ENCODE data around the gene KLHL2. TPM values are rescaled to one million over a fixed set of nuclear protein-coding genes. Genes with fewer than 3 reads are reported as not detected.

KLHL2 gene
- total and polyA plus RNA-seq, 2 donors (not counting 3 experiments of a cell fraction or from before 2014, with no cell fraction given): 9.9 to 22.1 TPM

DNA sequence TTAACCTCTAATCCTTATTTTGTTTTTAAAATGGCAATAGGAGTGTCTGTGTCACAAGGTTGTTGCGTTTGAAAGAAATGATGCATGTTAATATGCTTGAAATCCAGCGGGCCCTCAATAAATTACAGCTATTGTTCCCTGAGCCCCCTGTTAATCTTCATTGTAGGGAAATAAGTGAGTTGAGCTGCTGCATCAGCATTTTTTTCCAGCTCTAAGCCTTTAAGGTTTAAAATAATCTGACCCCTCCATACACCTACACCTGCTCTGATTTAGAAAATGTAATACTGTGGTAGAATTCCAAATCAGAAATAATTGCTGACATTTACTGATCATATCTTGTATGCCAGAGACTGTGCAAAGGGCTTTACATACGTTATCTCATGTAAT lies 117.5 kb downstream of the KLHL2 start:
- BruUV-seq (replicated peaks): no TSS peak
- ChIA-PET POLR2A (no interaction called here), CTCF (interaction anchor here (1.3 to 3.6 kb wide), 2 partner anchors 154 to 194 kb away, joined by 3 to 33 read pairs; no protein-coding TSS in a partner anchor)

More for the DNA sequence above, 117.5 kb downstream of the KLHL2 start:
- no peaks in the 10 kb centered on the region for H4K20me1 ChIP-seq (replicated peaks; ENCODE audit: control insufficient read depth, extremely low read depth, insufficient read depth, low read length)
- peaks cover 3% of the 10 kb centered on the region for H3K9me3 ChIP-seq (replicated peaks; ENCODE audit: control insufficient read depth, insufficient read depth, low read length)
- peaks cover 33% of the 10 kb centered on the region for H3K4me1 ChIP-seq (ENCODE audit: control insufficient read depth, extremely low read depth, insufficient read depth, low read length)
- H3K9ac ChIP-seq (replicated peaks; ENCODE audit: extremely low read depth, insufficient read depth, low read length): no peak overlapping the region
- no peaks in the 10 kb centered on the region for H3K36me3 ChIP-seq (ENCODE audit: control insufficient read depth in 2 of 2, extremely low read depth in 1 of 2, insufficient read depth in 2 of 2, low read length in 2 of 2)
- no peaks in the 10 kb centered on the region for H3K27me3 ChIP-seq (ENCODE audit: control insufficient read depth in 2 of 2, insufficient read depth in 2 of 2, low read length in 2 of 2)
- TF ChIP-seq JUN (IDR thresholded peaks at IDR 0.05; ENCODE audit: borderline replicate concordance, insufficient read depth, insufficient read length, low read depth) (no peak), FOS (IDR thresholded peaks at IDR 0.05; ENCODE audit: borderline replicate concordance, insufficient read depth, low read length) (no peak), POLR2A (IDR thresholded peaks at IDR 0.05; ENCODE audit: low read depth, low read length) (no peak), EZH2 (IDR thresholded peaks at IDR 0.05; ENCODE audit: borderline replicate concordance, low read depth, low read length, severe bottlenecking) (no peak)
- TF ChIP-seq, protein P1, sequence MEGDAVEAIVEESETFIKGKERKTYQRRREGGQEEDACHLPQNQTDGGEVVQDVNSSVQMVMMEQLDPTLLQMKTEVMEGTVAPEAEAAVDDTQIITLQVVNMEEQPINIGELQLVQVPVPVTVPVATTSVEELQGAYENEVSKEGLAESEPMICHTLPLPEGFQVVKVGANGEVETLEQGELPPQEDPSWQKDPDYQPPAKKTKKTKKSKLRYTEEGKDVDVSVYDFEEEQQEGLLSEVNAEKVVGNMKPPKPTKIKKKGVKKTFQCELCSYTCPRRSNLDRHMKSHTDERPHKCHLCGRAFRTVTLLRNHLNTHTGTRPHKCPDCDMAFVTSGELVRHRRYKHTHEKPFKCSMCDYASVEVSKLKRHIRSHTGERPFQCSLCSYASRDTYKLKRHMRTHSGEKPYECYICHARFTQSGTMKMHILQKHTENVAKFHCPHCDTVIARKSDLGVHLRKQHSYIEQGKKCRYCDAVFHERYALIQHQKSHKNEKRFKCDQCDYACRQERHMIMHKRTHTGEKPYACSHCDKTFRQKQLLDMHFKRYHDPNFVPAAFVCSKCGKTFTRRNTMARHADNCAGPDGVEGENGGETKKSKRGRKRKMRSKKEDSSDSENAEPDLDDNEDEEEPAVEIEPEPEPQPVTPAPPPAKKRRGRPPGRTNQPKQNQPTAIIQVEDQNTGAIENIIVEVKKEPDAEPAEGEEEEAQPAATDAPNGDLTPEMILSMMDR (IDR thresholded peaks at IDR 0.05; ENCODE audit: extremely low read depth in 1 of 2, insufficient read depth in 1 of 2, low read depth in 1 of 2, low read length in 2 of 2): no peak
- TF ChIP-seq, protein P2, sequence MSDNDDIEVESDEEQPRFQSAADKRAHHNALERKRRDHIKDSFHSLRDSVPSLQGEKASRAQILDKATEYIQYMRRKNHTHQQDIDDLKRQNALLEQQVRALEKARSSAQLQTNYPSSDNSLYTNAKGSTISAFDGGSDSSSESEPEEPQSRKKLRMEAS (IDR thresholded peaks at IDR 0.05; ENCODE audit: insufficient read depth, insufficient read length): no peak
- dilution Hi-C loops (cut with MboI; ENCODE audit: extremely low pct_ligation_motif_present, low sequenced_read_pairs): no loop called here
- no peak overlapping the region for H3K27ac ChIP-seq (ENCODE audit: insufficient read depth, low read depth, low read length)
- no peak overlapping the region for H2AFZ ChIP-seq (ENCODE audit: low read depth, low read length)
- no peaks in the 10 kb centered on the region for H3K9me1 ChIP-seq (replicated peaks; ENCODE audit: control insufficient read depth, extremely low read depth, insufficient read depth, low read length)
- peaks cover 24% of the 10 kb centered on the region for H3K79me2 ChIP-seq (ENCODE audit: control insufficient read depth, insufficient read depth, low read length)
- FAIRE-seq: no peak
- DNase-seq (ENCODE audit: low read depth, low spot score): no peak
- intact Hi-C loops (cut with micrococcal nuclease): no loop called here
- no peak overlapping the region for H3K4me3 ChIP-seq (replicated peaks in 1 of 3; ENCODE audit: insufficient read depth in 1 of 3, low read depth in 1 of 3, low read length in 3 of 3)
- H3K4me2 ChIP-seq (ENCODE audit: insufficient read depth, low read length): no peak overlapping the region

Data from endothelial cell of umbilical vein (primary cell).